NCI-H82 treated with DMSO at 0.1 percent for 48 hours (cell line): ENCODE data around the gene DERL3.

Experiments
- DNase-seq: peaks from one replicate; lab custom pipeline; 2025; ENCODE audit not compliant: unreplicated experiment; lab: John Stamatoyannopoulos, UW

The DERL3 gene

DNA sequence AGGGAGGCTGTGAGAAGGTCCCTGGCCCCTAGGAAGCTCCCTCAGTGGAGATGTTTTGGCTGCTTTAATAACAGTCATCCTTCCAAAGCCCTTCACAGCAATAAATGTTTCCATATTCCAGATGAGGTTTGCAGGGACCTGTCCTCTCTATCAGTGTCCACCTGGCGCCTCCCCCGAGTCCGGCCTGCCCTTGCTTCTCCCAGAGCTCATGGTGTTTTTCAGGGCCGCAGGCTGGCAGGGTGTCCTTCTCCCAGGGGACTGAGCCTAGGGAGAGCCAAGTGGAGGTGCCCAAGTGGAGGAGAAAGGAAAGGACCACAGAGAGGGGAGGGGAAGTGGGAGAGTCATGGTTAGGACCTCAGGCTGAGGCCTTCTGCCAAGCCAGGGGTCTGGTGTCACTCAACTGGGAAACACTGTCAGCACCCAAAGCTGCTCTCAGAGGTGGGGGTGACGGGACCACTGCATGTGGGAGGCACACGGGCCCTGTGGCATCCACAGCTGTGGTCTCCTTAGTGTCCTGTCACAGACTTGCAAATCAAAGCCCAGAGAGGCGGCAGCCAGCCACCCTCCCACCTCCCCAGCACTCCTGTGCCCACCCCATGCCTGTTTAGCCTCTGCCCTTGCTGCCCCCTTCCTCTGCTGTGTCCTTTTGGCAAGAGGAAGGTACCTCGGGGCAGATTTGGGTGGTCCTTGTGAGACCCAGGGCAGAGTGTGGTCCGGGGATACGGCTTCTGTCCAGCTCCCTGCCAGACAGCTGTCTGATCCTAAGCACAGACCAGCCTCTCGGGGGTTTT lies 6.4 kb downstream of the DERL3 start:
- no peak for DNase-seq

DNA sequence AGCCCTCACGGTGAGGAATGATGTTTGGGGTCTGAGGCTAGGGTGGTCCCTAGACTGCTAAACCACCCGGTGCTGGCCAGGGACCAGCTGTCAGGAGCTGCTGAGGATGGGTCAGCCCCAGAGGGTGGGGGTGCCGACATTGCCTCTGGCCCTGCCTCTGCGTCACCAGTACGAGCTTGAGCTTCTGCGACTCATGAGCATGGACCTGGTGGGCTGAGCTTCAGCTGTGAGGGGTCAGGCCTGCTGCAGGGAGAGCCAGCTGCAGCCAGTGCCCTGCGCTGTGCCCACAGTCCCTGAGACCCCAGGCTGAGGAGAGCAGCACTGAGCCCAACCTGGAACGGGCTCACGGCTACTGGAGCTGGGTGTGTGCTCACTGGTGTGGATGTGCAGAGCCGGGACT lies 7.0 kb downstream of the DERL3 start:
- no peak for DNase-seq

- no peak for DNase-seq
These were observed 7.5 kb downstream of the DERL3 start for GRCh38 chr22:23831261-23831660.

DNA sequence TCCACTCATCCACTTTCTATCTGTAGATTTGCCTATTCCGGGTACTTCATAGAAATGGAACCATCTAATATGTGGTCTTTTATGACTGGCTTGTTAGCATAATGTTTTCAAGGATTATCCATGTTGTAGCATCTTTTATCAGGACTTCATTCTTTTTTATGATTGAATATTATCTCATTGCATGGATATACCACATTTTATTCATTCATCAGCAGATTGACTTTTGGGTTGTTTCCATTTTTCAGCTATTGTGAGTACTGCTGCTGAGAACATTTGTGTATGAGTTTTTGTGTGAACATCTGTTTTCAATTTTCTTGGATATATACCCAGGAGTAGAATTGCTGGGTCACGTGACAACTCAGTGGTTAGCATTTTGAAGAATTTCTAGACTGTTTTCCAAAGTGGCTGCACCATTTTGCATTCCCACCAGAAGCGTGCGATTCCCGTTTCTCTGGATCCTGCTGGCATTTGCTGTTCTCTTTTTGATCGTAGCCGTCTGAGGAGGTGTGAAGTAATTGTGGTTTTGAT lies 8.9 kb downstream of the DERL3 start:
- DNase-seq: no peak

GRCh38 chr22:23828800-23829680 lies 9.8 kb downstream of the DERL3 start:
- DNase-seq: no peak

DNA sequence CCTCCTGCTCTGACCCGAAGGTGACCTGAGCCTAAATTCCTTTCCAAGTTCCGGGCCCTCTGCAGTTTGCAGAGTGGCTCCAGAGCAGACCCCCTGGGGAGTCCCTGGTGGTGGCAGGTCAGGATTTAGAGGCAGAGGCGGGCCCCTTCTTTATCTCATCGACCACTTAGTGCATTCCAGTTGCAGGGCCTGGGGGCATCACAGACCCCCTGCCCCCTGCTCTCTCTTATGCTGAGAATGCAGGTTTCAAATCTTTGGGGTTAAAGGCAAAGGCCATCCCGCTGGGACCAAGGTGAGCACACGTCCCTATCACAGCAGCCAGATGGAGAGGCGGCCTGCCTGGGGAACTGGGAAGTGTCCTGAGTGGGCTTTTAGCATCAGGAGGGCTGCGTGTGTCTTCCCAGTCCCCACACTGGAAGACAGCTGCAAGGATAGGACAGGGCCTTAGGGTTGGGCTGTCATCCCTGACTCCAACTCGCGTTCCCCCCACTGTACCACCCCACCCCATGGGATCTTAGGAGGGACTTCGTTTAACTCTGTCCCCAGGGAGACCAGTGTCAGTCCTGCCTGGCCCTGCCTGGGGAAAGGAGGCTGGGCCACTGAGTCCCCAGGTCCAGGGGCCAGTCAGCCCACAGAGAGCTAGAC lies 11.3 kb downstream of the DERL3 start:
- DNase-seq: no peak

GRCh38 chr22:23826510-23827350 lies 12.1 kb downstream of the DERL3 start:
- no peak for DNase-seq

GRCh38 chr22:23825246-23825905 lies 13.4 kb downstream of the DERL3 start:
- no peak for DNase-seq

DNA sequence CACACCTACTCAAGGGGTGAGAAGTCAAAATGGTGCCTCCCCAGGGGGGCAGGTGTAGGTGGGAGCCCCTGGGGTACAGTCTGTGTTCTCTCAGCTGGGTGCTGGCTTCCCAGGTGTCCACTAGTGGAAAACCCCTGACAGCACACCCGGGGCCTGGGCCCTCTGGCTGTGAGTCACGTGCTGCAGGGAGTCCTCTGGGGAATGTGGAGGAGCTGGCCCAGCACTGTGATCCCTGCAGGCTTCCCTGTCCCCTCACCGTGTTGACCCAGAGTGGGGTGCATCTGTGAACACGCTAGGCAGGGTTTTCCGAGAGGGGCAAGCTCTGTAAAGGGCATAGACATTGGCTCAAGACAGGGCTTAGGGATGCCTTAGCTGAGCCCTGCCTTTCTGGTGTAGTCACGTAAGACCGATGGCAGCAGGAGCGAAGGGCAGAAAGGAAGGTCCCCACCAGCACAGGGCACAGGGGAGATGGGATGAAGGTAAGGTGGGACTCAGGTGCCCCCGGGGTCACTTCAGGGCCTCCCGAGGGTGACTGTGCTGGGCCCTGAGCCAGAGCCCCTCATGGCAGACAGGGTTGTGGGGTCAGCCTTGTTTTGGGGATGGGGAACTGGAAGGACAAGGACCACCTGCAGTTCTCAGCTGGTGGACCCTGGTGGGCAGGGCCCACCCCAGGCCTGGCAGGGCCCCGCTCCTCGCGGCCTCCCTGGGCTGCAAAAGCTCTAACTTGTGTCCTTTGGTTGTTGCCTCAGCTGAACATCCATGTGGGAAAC lies 14.1 kb downstream of the DERL3 start:
- DNase-seq: no peak

- DNase-seq: no peak
These were observed 15.4 kb downstream of the DERL3 start for GRCh38 chr22:23823331-23823791.

DNA sequence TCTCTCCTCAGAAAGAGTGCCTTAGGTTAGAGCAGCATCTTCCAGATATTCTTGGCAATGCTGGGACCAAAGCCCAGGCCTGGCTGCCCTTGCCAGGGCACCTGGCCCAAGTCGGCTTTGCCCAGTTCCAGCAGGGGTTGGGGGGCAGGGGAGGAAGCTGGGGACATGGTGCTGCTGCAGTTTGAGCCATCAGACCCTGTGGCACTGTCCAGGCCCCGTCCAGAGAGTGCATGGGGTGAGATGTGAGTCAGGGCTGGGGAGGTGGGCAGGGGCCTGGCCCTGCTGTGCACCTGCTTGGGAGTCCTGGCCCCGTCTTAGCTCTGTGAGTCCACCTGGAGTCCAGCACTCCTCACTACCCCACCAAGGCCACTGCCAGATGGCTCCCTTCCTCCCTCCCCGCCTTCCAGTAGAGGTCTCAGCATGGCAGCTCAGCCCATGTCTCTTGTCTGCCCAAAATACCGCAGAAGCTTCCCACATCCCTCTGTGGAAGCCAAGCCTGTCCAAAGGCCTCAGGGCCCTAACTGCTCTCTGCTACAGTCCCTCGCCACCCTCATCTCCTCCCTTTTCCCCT lies 16.6 kb downstream of the DERL3 start:
- DNase-seq: no peak

- DNase-seq: no peak
These were observed 18.0 kb downstream of the DERL3 start for GRCh38 chr22:23820748-23821211.

DNA sequence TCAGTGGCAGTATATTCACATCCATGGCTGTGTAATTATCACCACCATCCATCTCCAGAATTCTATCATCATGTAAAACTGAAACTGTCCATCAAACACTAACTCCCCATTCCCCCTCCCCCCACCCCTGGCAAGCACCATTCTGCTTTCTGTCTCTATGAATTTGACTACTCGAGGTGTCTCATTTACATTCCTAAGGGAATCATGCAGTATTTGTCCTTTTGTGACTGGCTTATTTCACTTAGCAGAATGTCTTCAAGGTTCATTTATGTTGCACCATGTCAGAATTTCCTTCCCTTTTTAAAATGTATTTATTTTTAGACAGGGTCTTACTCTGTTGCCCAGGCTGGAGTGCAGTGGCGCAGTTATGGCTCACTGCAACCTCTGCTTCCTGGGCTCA lies 20.3 kb downstream of the DERL3 start:
- no peak for DNase-seq

DNA sequence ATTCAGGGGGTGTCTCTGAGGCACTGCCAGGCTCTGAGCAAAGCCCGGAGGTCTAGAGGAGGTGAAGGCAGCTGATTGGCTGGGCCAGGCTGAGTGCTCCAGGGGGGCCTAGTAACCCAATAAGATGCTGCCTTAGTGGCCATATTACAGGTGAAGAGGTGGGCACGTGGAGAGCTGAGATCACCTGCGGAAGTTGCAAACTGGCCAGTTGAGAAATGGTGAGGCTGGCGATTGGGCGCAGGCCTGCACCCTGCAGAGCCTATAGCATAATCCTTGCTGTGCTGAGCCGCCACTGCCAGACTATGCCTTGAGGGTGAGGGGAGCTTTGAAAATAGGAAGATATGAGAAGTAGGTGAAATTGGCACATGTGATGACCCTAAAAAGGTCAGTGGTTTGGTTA lies 21.7 kb downstream of the DERL3 start:
- DNase-seq: no peak

- peak; percentile 15 for DNase-seq
These were observed 22.4 kb downstream of the DERL3 start for GRCh38 chr22:23816156-23816976.

DNA sequence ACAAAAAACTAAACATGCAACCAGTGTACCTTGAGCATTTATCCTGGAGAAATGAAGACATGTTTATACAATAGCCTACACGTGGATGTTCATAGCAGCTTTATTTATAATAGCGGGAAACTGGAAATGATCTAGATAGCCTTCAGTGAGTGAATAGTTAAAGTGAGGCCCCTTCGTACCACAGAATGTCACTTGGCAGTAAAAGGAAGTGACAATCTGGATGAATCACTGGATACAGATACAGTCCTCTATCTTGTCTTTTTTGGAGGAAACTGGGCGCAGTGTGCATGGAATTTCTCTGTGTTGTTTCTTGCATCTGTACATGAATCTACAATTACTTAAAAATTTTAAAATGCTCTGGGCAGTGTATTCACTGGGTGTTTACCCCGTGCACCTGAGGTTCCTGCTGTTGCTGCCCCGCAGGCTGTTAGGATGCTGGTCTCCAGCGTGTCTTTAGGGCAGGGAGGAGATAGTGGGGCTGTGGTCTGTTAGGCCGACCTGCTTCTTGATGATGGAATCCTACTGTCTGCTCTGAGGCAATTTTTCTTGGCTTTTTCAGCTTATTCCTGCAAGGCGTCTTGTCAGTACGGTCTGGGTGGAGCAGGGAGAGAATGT lies 23.2 kb downstream of the DERL3 start:
- DNase-seq: no peak

- no peak for DNase-seq
These were observed 26.4 kb downstream of the DERL3 start for GRCh38 chr22:23812378-23812777.
